OCI-LY1 (cell line): ENCODE measurements around the gene PMEPA1.

Source experiments
- EZH2 ChIP-seq: fragments of 200-600 bp; sonication (generic), shearing (Covaris generic); IDR thresholded peaks from 2 replicates; pipeline ENCODE4 v1.8.0; 2017; ENCODE audit warnings: borderline replicate concordance, mixed run types, mild to moderate bottlenecking, antibody characterized with exemption, low read length, moderate library complexity, mixed read lengths
- TF ChIP-seq, protein P1 (sequence below): fragments of 200-600 bp; sonication (generic), shearing (Covaris generic); IDR thresholded peaks from 2 replicates; pipeline ENCODE4 v1.5.1; 2017; ENCODE audit warnings: mild to moderate bottlenecking, antibody characterized with exemption, low read length, moderate library complexity, mixed read lengths

DNA sequence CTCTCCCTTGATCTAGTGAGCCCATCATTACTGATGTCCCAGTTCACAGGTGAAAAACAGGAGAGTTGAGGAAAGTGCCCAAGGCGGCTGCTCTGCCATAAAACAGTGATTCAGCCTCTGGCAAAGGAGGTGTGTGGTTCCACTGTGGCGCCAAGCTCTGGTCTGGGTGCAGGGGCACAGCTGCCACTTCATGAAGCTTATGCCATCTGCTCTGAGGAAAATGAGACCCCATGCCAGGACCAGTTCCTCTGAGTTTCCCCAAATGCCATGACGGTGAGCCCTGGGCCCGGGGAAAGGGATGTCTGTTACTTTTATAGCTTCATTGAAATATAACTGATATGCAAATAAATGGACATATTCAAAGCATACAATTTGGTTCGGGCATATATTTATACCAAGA lies 55.9 kb downstream of the PMEPA1 start:
- TF ChIP-seq, protein P1, sequence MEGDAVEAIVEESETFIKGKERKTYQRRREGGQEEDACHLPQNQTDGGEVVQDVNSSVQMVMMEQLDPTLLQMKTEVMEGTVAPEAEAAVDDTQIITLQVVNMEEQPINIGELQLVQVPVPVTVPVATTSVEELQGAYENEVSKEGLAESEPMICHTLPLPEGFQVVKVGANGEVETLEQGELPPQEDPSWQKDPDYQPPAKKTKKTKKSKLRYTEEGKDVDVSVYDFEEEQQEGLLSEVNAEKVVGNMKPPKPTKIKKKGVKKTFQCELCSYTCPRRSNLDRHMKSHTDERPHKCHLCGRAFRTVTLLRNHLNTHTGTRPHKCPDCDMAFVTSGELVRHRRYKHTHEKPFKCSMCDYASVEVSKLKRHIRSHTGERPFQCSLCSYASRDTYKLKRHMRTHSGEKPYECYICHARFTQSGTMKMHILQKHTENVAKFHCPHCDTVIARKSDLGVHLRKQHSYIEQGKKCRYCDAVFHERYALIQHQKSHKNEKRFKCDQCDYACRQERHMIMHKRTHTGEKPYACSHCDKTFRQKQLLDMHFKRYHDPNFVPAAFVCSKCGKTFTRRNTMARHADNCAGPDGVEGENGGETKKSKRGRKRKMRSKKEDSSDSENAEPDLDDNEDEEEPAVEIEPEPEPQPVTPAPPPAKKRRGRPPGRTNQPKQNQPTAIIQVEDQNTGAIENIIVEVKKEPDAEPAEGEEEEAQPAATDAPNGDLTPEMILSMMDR: no peak
- no peak for TF ChIP-seq EZH2
